ENCODE measurements around the gene TENT4A. TPM values are rescaled to one million over a fixed set of nuclear protein-coding genes. Genes with fewer than 3 reads are reported as not detected.

TENT4A gene
- total and polyA plus RNA-seq, 2 of the 4 experiments (the other 2 are of a cell fraction) = 5.9 to 17.2 TPM

GRCh38 chr5:6765612-6766525, 52.6 kb downstream of the TENT4A start:
- Histone ChIP-seq H3K4ac (ENCODE audit: low read depth, low read length) (peak overlapping the region; percentile 72; the same call in 1 of the 2 replicates), H4K5ac (ENCODE audit: low read depth, low read length) (peak overlapping the region; percentile 79; the same call in 1 of the 2 replicates), H3K4me3 (ENCODE audit: insufficient read depth, low read depth, low read length) (no peak overlapping the region), H4K20me1 (ENCODE audit: insufficient read depth, low read length) (no peaks in the 10 kb centered on the region), H4K8ac (ENCODE audit: low read depth in 2 of 2, low read length in 2 of 2) (peak overlapping the region; percentile 83 to 96; a peak in 3 of 4 replicates), H3K9me1 (ENCODE audit: insufficient read depth, low read length) (no peaks in the 10 kb centered on the region), H3K27me3 (ENCODE audit: control insufficient read depth, insufficient read depth, low read length) (no peaks in the 10 kb centered on the region), H3K18ac (ENCODE audit: low read depth, low read length) (peak overlapping the region; percentile 53; the same call in 1 of the 2 replicates), H3K79me1 (ENCODE audit: low read depth in 1 of 2, low read length in 2 of 2) (no peaks in the 10 kb centered on the region), H3K4me1 (ENCODE audit: control insufficient read depth, insufficient read depth, low read length) (no peaks in the 10 kb centered on the region), H3K14ac (replicated peaks; ENCODE audit: low read depth, low read length) (peak overlapping the region; percentile 76), H3K27ac (ENCODE audit: insufficient read depth, low read length) (no peak overlapping the region), H2BK120ac (ENCODE audit: low read depth, low read length) (peak overlapping the region; percentile 64; the same call in 1 of the 2 replicates), H2BK15ac (ENCODE audit: low read depth, low read length) (no peak overlapping the region), H4K91ac (ENCODE audit: insufficient read depth, low read depth, low read length) (no peak overlapping the region; the same call in 1 of the 2 replicates), H3K36me3 (ENCODE audit: control insufficient read depth, insufficient read depth, low read length) (no peaks in the 10 kb centered on the region), H3K23ac (ENCODE audit: low read depth, low read length) (no peak overlapping the region), H2AFZ (replicated peaks; ENCODE audit: low read length, poor library complexity) (peak overlapping the region; percentile 85), H3K9ac (ENCODE audit: low read depth, low read length) (peak overlapping the region; percentile 47), H3K4me2 (ENCODE audit: low read depth, low read length) (peak overlapping the region; percentile 44), H2BK20ac (ENCODE audit: low read depth, low read length) (0 out of 2 replicates have a peak overlapping the region, but pooled peaks have one; percentile 7), H2AK9ac (replicated peaks; ENCODE audit: low read depth, low read length, poor library complexity) (no peak overlapping the region), H3K9me3 (ENCODE audit: control insufficient read depth, insufficient read depth, low read length) (no peaks in the 10 kb centered on the region), H3K56ac (ENCODE audit: extremely low read depth, insufficient read depth, low read length) (peak overlapping the region; percentile 39; the same call in 1 of the 2 replicates), H2BK5ac (ENCODE audit: low read depth, low read length, poor library complexity, severe bottlenecking) (peak overlapping the region; percentile 51), H2AK5ac (ENCODE audit: low read depth, low read length) (no peak overlapping the region; the same call in 1 of the 2 replicates)
- BruUV-seq (replicated peaks) = no TSS peak
- dilution Hi-C loops (cut with HindIII; ENCODE audit: low sequenced_read_pairs, unreplicated experiment) = no loop called here
- WGBS, 2 experiments (ENCODE audit: extremely low coverage in 2 of 2, insufficient read length in 1 of 2) = 88% methylated on average over 8 of the region's 22 CpGs; no CpG with 5 or more reads in 1 of the 2 experiments
- peak; percentile 63 for DNase-seq
- in situ Hi-C loops (cut with MboI; ENCODE audit: low sequenced_read_pairs) = loop anchor here (5.0 kb wide), 1 partner anchor 981 kb away; no protein-coding TSS in a partner anchor
- ATAC-seq (ENCODE audit: low read depth) = peak; percentile 91
- POLR2A ChIA-PET (ENCODE audit: unreplicated experiment) = no interaction called here
- TF ChIP-seq CTCF (conservative IDR thresholded peaks at IDR 0.05; ENCODE audit: low read depth, low read length) = peak; percentile 83
- no peak for TF ChIP-seq RCOR1 (IDR thresholded peaks at IDR 0.05; ENCODE audit: insufficient replicate concordance, low read length)
- TF ChIP-seq RAD21 (IDR thresholded peaks at IDR 0.05; ENCODE audit: low read length) = peak; percentile 85
- TF ChIP-seq MAFK (IDR thresholded peaks at IDR 0.05; ENCODE audit: low read depth, low read length) = no peak
- TF ChIP-seq MXI1 (IDR thresholded peaks at IDR 0.05; ENCODE audit: borderline replicate concordance, low read depth, low read length) = peak; percentile 46; the same call in 1 of the 2 replicates
- peak; percentile 45; the same call in 1 of the 2 replicates for TF ChIP-seq SMC3 (IDR thresholded peaks at IDR 0.05; ENCODE audit: low read depth, low read length)
- TF ChIP-seq CEBPB (IDR thresholded peaks at IDR 0.05; ENCODE audit: low read depth, low read length) = no peak
- intact Hi-C loops (cut with micrococcal nuclease) = loop anchor here (1.0 to 5.0 kb wide), 3 partner anchors 71 to 1051 kb away; no protein-coding TSS in a partner anchor
- CTCF ChIA-PET = interaction anchor here (0.6 to 1.5 kb wide), 7 partner anchors 21 to 1323 kb away, joined by 3 to 4 read pairs (median 3); no protein-coding TSS in a partner anchor
